Spinal cord (tissue), 10 donors: ENCODE measurements around the gene CCDC57. TPM values are rescaled to one million over a fixed set of nuclear protein-coding genes. Genes with fewer than 3 reads are reported as not detected.
A peak's percentile ranks its signal among the peaks of the same experiment; 100 is the strongest.

Source experiments
- DNase-seq, 6 donors: peaks; one replicate each; pipeline versions ENCODE4 v3.0.0 to v3.0.0-alpha.2; 2013 to 2015; ENCODE audit warnings: low spot score in 6 of 6, low read depth in 4 of 6
- H3K27ac ChIP-seq: one replicate; pipeline ENCODE4 v1.5.1; 2013; ENCODE audit warnings: low read depth, low read length, control low read depth
- H3K27me3 ChIP-seq: one replicate; pipeline ENCODE4 v1.6.1; 2013; ENCODE audit warnings: low read length; ENCODE audit not compliant: control insufficient read depth, insufficient read depth
- H3K36me3 ChIP-seq: one replicate; pipeline ENCODE4 v1.6.1; 2013; ENCODE audit warnings: low read length; ENCODE audit not compliant: control insufficient read depth, insufficient read depth
- H3K4me1 ChIP-seq: one replicate; pipeline ENCODE4 v1.6.1; 2013; ENCODE audit warnings: low read length; ENCODE audit not compliant: control insufficient read depth, insufficient read depth
- H3K4me3 ChIP-seq: one replicate; pipeline ENCODE4 v1.5.1; 2013; ENCODE audit warnings: low read depth, low read length, control low read depth
- H3K9me3 ChIP-seq: one replicate; pipeline ENCODE4 v1.6.1; 2013; ENCODE audit warnings: low read length; ENCODE audit not compliant: control insufficient read depth, insufficient read depth
- WGBS: methylation state at CpG from one replicate; pipeline ENCODE4 v1.1.5; 2013; ENCODE audit warnings: missing lambda C conversion rate; ENCODE audit not compliant: insufficient coverage; 5-methylcytosine and 5-hydroxymethylcytosine counted together
- polyA plus RNA-seq, 2 donors: library from polyadenylated mRNA; unstranded; fragments of 120-200 nt; gene quantifications; one replicate each; pipeline ENCODE4 v1.2.1, GENCODE V29; 2013; ENCODE audit not compliant: insufficient read length in 2 of 2
- total RNA-seq, 2 donors: library from RNA; depleted of rRNA in 1 of 2; stranded (reverse); fragments of 120-200 nt in 1 of 2; fragments of >200 nt in 1 of 2; gene quantifications; one replicate each; pipeline versions ENCODE4 v1.2.3 to v1.2.4, GENCODE V29; 2013 to 2014
- donor health status: healthy.

Gene CCDC57
- total and polyA plus RNA-seq, 4 donors, result 15.3 to 85.3 (median 39.7) TPM

GRCh38 chr17:82052638-82053059 lies 160.0 kb downstream of the CCDC57 start:
- H3K27ac ChIP-seq, result no peak overlapping the region
- H3K27me3 ChIP-seq, result no peaks in the 10 kb centered on the region
- peaks cover 43% of the 10 kb centered on the region for H3K4me1 ChIP-seq
- peaks cover 80% of the 10 kb centered on the region for H3K36me3 ChIP-seq
- WGBS, result 33% methylated on average over 17 of the region's 19 CpGs
- H3K4me3 ChIP-seq, result peak overlapping the region; percentile 58
- no peak for DNase-seq
- no peaks in the 10 kb centered on the region for H3K9me3 ChIP-seq

- peaks cover 43% of the 10 kb centered on the region for H3K4me1 ChIP-seq
- H3K27me3 ChIP-seq, result no peaks in the 10 kb centered on the region
- under 1% methylated on average over 94 of the region's 94 CpGs for WGBS
- H3K4me3 ChIP-seq, result peak within 1 kb of the TSS; percentile 58
- H3K9me3 ChIP-seq, result no peaks in the 10 kb centered on the region
- H3K36me3 ChIP-seq, result peaks cover 80% of the 10 kb centered on the region
- H3K27ac ChIP-seq, result no peak within 1 kb of the TSS
- DNase-seq, result peak in 4 of 6 donors; percentile 51 to 88 (median 72)
Observed at GRCh38 chr17:82051776-82052637, 160.6 kb downstream of the CCDC57 start, which contains the start of the genes GPS1 and RFNG. Gene GPS1, plus strand, starts transcription at chr17:82051898. Its CDS starts 34 bp downstream, at chr17:82051932. Gene RFNG, minus strand, starts transcription at chr17:82051811. Its CDS starts 45 bp downstream, at chr17:82051766.

Other genes starting within 250 kb of the CCDC57 start
- gene ASPSCR1, start 235.2 kb downstream of the CCDC57 start, total RNA-seq, result 10 to 100 TPM; 22.3 to 42.8 TPM
- gene ASPSCR1, start 235.2 kb downstream of the CCDC57 start, polyA plus RNA-seq, result 10 to 100 TPM; 38.9 to 53.7 TPM
- gene CENPX, start 190.0 kb downstream of the CCDC57 start, total RNA-seq, result 10 to 100 TPM; 37.0 to 56.3 TPM
- 10 to 100 TPM; 70.4 to 71.9 TPM for gene CENPX, start 190.0 kb downstream of the CCDC57 start, polyA plus RNA-seq
- gene LRRC45, start 189.5 kb downstream of the CCDC57 start, total RNA-seq, result 10 to 100 TPM in 1 of 2 donors, 1 to 10 TPM in 1; 8.2 to 16.9 TPM
- gene LRRC45, start 189.5 kb downstream of the CCDC57 start, polyA plus RNA-seq, result 10 to 100 TPM; 22.1 to 26.4 TPM
- 10 to 100 TPM; 51.7 to 58.4 TPM for gene RAC3, start 181.2 kb downstream of the CCDC57 start, total RNA-seq
- 100 to 1,000 TPM; 212 to 214 TPM for gene RAC3, start 181.2 kb downstream of the CCDC57 start, polyA plus RNA-seq
- 10 to 100 TPM; 44.3 to 94.5 TPM for gene DCXR, start 175.1 kb downstream of the CCDC57 start, total RNA-seq
- gene DCXR, start 175.1 kb downstream of the CCDC57 start, polyA plus RNA-seq, result 100 to 1,000 TPM; 144 to 145 TPM
- 10 to 100 TPM; 19.5 to 36.7 TPM for gene RFNG, start 161.0 kb downstream of the CCDC57 start, total RNA-seq
- gene RFNG, start 161.0 kb downstream of the CCDC57 start, polyA plus RNA-seq, result 10 to 100 TPM; 61.8 to 75.2 TPM
- 100 to 1,000 TPM in 1 of 2 donors, 10 to 100 TPM in 1; 63.4 to 125 TPM for gene GPS1, start 160.9 kb downstream of the CCDC57 start, total RNA-seq
- 100 to 1,000 TPM; 151 to 165 TPM for gene GPS1, start 160.9 kb downstream of the CCDC57 start, polyA plus RNA-seq
- 10 to 100 TPM; 18.9 to 48.8 TPM for gene DUS1L, start 147.0 kb downstream of the CCDC57 start, total RNA-seq
- 10 to 100 TPM; 66.6 to 85.1 TPM for gene DUS1L, start 147.0 kb downstream of the CCDC57 start, polyA plus RNA-seq
- gene FASN, start 114.6 kb downstream of the CCDC57 start, total RNA-seq, result 10 to 100 TPM; 57.7 to 58.3 TPM
- gene FASN, start 114.6 kb downstream of the CCDC57 start, polyA plus RNA-seq, result 100 to 1,000 TPM; 163 to 184 TPM
- 10 to 100 TPM; 19.0 to 22.8 TPM for gene SLC16A3, start 16.2 kb upstream of the CCDC57 start, total RNA-seq
- 10 to 100 TPM; 14.1 to 19.1 TPM for gene SLC16A3, start 16.2 kb upstream of the CCDC57 start, polyA plus RNA-seq
- gene CSNK1D, start 60.9 kb upstream of the CCDC57 start, total RNA-seq, result 10 to 100 TPM; 35.2 to 51.1 TPM
- gene CSNK1D, start 60.9 kb upstream of the CCDC57 start, polyA plus RNA-seq, result 100 to 1,000 TPM; 127 to 144 TPM
- gene CD7, start 104.8 kb upstream of the CCDC57 start, total RNA-seq, result under 1 TPM in 1 of 2 donors, not detected in 1; 0.33 TPM
- under 1 TPM; 0.41 to 0.42 TPM for gene CD7, start 104.8 kb upstream of the CCDC57 start, polyA plus RNA-seq
- gene SECTM1, start 120.9 kb upstream of the CCDC57 start, total RNA-seq, result 1 to 10 TPM; 3.3 to 7.4 TPM
- 1 to 10 TPM; 1.9 to 2.7 TPM for gene SECTM1, start 120.9 kb upstream of the CCDC57 start, polyA plus RNA-seq
- gene TEX19, start 146.4 kb upstream of the CCDC57 start, total RNA-seq, result not detected
- not detected for gene TEX19, start 146.4 kb upstream of the CCDC57 start, polyA plus RNA-seq
- gene UTS2R, start 158.9 kb upstream of the CCDC57 start, total RNA-seq, result under 1 TPM in 1 of 2 donors, not detected in 1; 0.11 TPM
- gene UTS2R, start 158.9 kb upstream of the CCDC57 start, polyA plus RNA-seq, result under 1 TPM; 0.19 to 0.32 TPM
- gene HEXD, start 205.5 kb upstream of the CCDC57 start, total RNA-seq, result 10 to 100 TPM; 15.0 to 20.6 TPM
- 10 to 100 TPM; 33.7 to 50.7 TPM for gene HEXD, start 205.5 kb upstream of the CCDC57 start, polyA plus RNA-seq
- 10 to 100 TPM; 12.5 to 27.2 TPM for gene OGFOD3, start 205.7 kb upstream of the CCDC57 start, total RNA-seq
- 10 to 100 TPM; 27.2 to 31.1 TPM for gene OGFOD3, start 205.7 kb upstream of the CCDC57 start, polyA plus RNA-seq
- gene CYBC1, start 237.9 kb upstream of the CCDC57 start, total RNA-seq, result 10 to 100 TPM; 30.3 to 53.8 TPM
- gene CYBC1, start 237.9 kb upstream of the CCDC57 start, polyA plus RNA-seq, result 10 to 100 TPM; 66.8 to 83.0 TPM
- gene NARF, start 245.9 kb upstream of the CCDC57 start, total RNA-seq, result 10 to 100 TPM; 31.1 to 50.2 TPM
- 100 to 1,000 TPM; 102 to 124 TPM for gene NARF, start 245.9 kb upstream of the CCDC57 start, polyA plus RNA-seq